NK-92 treated with Interleukin-12 subunit alpha and Interleukin-12 subunit beta, amount 100 ng/mL, for 24 hours (cell line): ENCODE data around the gene ZBTB32.

Source experiments
- DNase-seq: peaks from one replicate; lab custom pipeline; 2025; lab: John Stamatoyannopoulos, UW

ZBTB32 gene

GRCh38 chr19:35736913-35737886 is 32.8 kb downstream of the ZBTB32 start:
- no peak for DNase-seq

GRCh38 chr19:35738021-35738886 is 33.9 kb downstream of the ZBTB32 start:
- no peak for DNase-seq

DNA sequence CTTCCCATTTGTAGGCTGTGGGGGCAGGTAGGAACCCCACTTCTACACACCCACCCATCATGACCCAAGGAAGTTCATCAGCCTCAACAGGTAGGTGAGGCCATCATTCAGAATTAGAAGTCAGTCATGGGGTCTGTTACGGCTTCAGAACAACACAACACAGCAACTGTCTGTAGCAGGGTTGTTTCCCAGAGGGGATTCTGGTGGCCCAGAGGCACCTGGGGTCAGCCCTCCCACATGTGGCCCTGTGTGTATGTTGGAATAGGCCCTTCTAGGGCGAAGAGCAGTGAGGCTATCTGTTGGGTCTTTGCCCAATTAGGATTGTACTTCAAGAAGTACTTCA is 34.5 kb downstream of the ZBTB32 start:
- no peak for DNase-seq

DNA sequence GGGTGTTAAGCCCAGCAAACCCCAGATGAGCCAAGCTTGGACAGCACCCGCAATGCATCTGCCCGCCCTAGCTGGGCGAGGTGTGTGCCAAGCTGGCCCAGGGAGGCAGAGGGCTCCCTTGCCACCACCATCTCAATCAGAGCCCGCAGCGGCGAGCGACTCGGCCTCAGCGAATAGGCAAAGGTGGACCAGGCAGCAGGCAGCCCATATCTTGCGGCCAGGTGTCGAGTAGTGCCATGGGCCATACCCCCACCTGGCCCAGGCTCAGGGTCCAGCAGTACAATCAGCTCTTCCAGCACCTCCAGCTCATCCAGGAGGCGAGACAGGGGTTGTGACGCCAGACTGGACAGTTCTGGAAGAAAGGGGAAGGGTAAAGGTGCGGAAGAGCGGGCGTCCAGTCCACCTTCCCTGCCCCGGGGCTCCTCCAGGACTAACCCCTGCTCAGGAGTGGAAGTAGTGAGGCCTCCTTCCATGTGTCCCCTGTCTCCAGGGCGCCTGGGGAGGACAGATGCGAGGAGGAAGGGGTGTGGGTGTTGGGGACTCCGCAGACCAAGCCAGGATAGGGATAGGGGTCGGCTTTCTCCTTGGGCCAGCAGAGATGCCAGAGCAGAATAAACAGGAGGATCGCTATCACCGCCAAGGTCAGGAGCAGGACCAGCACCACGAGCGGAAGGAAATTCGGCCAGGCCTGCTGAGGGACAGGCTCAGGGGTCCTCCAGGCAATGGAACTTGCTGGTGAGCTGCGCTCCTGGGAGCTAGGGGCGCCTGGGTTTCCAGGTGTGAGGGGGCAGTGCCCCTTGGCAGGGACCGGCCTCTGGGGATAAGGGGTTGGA is 35.1 kb downstream of the ZBTB32 start:
- no peak for DNase-seq

- DNase-seq: no peak
These were observed 35.7 kb downstream of the ZBTB32 start for GRCh38 chr19:35740108-35740422.

DNA sequence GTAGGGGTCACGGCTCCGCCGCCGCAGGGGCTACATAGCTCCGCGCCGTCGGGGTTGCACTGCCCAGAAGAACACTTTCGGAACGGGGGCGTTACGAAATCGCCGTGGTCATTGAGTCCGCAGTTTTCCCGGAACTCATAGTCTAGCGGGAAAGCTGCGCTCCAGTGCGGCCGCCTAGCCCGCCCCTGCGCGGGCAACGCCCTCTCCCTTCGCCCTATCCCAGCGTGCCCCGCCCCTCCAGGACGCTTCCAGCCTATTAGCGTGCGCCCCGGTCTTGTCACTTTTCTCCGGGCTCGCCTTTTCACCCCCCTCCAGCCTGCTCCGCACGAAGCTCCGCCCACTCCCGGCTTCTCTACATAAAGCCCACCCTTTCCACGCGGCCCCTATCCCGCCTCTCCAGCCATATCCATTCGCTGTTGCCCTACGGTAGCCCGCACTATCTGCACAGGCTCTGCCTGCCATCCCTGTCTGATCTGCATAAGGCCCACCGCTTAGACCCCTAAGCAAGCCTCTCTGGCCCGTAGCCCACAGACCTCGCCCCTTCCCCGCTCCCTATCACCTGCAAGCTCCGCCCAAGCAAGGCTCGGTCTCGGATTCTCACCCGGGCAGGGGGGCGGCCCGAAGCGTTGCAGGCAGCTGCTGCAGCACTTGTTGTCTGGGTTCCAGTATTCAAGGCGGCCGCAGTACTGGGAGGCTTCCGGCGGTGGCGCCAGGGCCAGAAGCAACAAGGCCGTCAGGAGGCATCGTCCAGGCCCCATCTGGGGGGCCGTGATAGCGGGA is 36.3 kb downstream of the ZBTB32 start:
- DNase-seq: peak; percentile 95

GRCh38 chr19:35741203-35741515 is 36.8 kb downstream of the ZBTB32 start:
- DNase-seq: no peak

DNA sequence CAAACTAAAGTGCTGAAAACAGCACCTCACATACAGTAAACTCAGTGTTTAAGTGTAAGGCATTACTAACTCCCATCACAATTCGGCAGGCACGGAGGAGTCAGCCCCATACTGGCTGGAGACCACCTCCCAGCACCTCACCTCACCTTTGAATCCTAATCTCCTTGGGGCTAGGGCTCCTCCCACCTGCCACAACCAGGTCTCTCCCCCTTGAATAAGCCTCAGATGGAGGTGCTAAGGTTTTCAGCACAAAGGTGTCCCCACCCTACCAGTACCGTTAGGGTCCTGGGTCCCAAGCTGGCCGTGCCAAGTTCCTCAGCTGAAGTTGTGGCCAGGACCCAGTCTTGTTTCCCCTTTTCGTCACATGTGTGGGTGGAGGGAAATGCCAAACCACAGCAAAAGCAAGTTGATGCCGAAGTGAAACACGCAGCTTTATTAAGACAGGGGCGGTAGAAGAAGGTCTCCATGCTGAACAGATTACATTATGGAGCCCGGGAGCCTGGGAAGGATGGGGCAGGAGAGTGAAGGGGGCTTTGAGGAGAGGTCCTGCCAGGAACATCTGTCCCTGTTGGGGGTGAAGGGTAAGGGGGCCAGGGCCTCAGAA is 37.9 kb downstream of the ZBTB32 start, which contains the start of gene IGFLR1:
Gene IGFLR1, minus strand, starts transcription at position 332 of the 604 bp plus-strand sequence. CDS start 1,272 bp downstream, outside the sequence.
- no peak for DNase-seq

- no peak for DNase-seq
These were observed 39.5 kb downstream of the ZBTB32 start for GRCh38 chr19:35743640-35744429.

GRCh38 chr19:35744430-35745327 is 40.3 kb downstream of the ZBTB32 start:
- peak; percentile 93 for DNase-seq

DNA sequence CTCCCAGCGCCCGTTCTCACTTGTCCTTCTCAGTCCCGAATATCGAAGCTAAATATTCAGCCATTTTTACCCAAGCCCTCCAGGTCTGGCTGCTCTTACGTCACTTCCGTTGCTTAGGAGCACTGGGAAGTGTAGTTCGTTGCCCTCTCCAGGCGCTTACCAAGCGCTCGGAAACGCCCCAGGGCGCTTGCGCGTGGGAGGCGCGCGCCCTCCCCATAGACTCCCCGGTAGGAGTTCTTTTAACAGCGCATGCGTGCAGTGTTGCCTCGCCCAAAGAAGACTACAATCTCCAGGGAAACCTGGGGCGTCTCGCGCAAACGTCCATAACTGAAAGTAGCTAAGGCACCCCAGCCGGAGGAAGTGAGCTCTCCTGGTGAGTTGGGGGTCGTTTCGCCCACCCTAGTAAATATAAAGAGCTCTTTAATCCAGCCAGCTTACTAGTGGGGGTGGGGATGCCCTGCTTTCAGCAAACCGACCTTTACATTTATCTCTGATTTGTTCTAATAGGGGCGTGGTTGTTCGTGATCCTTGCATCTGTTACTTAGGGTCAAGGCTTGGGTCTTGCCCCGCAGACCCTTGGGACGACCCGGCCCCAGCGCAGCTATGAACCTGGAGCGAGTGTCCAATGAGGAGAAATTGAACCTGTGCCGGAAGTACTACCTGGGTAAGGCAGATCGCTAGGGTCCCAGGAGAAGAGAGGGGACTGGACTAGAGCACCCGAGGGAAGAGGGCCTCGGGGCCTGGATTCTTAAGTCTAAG is 41.1 kb downstream of the ZBTB32 start, which contains the start of the genes PSENEN and U2AF1L4:
Gene PSENEN, plus strand, starts transcription at position 324 of the 759 bp plus-strand sequence. Its CDS starts 280 bp downstream, at position 604.
Gene U2AF1L4, minus strand, starts transcription at position 91 of the 759 bp plus-strand sequence. Its CDS starts 27 bp downstream, at position 64.
- DNase-seq: peak; percentile 95

DNA sequence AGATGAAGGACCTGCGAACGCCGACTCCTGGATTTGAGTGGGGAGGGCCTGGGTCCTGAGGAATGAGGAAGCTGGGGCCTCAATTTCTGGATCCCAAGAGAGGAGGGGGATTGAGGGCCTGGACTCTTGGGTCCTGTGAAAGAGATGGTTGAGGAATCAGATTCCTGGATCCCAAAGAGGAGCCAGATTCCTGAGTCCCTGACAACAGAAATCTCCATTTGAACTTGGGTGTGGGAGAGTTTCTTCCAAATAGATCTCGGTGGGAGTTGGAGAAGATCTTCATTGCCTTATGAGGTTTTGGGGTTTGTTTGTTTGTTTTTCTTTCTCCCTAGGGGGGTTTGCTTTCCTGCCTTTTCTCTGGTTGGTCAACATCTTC is 41.7 kb downstream of the ZBTB32 start:
- no peak for DNase-seq

DNA sequence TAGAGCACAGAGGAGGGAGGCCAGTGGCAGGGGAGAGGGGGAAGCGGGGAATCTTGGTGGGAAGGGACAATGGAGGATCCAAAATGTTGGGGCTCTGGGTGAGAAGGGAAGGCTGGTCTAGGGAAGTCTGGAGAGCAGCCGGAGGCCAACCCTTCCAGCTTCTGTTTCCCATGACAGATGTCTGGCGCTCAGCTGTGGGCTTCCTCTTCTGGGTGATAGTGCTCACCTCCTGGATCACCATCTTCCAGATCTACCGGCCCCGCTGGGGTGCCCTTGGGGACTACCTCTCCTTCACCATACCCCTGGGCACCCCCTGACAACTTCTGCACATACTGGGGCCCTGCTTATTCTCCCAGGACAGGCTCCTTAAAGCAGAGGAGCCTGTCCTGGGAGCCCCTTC is 42.2 kb downstream of the ZBTB32 start:
- no peak for DNase-seq

DNA sequence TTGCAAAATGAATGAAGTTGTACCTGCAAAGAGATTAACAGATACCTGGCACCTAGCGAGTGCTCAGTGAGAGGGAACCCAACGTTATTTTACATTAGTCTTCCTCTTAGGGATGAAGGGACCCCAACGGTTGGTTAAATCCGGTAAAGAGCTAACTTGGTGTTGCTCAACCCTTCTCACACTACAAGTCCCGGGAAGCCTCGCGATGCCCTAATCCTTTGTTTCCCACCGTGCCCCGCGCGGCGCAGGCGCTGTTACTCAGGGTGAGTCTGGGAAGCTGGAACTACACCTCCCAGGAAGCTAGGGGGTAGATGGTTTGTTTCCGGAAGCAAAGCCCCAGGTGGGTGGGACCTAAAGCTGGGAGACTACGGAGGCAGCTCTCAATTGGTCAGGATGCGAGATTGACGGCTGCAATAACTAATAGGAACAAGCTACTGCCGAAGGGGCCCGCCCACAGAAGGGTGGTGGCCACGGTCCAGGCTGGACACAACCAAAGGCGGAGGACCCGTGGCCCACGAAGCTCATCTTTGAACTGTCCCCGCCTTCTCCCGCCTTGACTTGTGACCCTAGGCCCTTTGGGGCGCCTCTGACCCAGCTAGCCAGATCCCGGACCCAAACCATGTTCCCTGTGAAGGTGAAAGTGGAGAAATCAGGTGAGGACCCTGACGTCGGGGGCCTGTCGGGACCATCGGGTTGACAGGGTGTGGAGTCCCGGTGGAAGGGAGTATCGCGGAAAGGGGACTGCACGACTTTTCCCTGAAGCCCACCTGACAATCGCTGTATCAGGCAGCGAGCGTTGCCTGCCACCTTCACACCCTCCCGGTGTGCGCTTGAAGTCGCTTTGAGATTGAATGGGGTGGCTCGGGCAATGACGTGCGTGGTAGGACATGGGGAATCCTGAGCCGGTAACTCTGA is 44.0 kb downstream of the ZBTB32 start, which contains the start of gene LIN37:
Gene LIN37, plus strand, starts transcription at position 471 of the 915 bp plus-strand sequence. Its CDS starts 149 bp downstream, at position 620.
- peak; percentile 98 for DNase-seq

DNA sequence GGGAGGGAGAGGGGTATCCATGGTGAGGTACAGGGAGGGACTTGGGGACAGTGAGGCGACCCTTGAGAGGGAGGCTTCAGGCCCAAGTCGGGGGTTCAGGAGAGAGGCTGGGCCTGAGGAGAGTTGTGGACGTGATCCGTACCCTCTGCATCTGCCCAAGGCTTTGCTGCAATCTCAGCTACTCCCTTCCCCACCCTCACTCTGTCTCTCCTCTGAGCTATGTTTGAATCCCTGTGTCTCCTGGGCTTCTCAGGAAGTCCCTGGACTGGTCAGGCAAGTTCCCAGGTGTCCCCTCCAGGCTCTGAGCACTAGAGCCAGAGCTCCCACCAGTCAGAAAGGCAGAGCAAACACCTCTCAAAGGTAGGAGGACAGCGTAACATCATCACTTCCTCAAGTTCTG is 45.8 kb downstream of the ZBTB32 start:
- DNase-seq: no peak

- DNase-seq: no peak
These were observed 47.7 kb downstream of the ZBTB32 start for GRCh38 chr19:35751839-35752745.
